HepG2 (cell line): ENCODE measurements around the gene TBC1D14. TPM values are rescaled to one million over a fixed set of nuclear protein-coding genes. Genes with fewer than 3 reads are reported as not detected.
A peak's percentile ranks its signal among the peaks of the same experiment; 100 is the strongest.

Experiments used
- EP300 ChIP-seq, 3 experiments: sonication (generic) in 1 of 3; formaldehyde crosslinking in 1 of 3; IDR thresholded peaks; 2 replicates each; pipeline versions ENCODE4 v1.5.1 to v1.6.1; 2011 to 2020; ENCODE audit warnings: low read depth in 2 of 3, low read length in 2 of 3, borderline replicate concordance in 1 of 3, improper control_type of control experiment in 1 of 3, mild to moderate bottlenecking in 1 of 3, missing genetic modification reagents in 1 of 3, moderate library complexity in 1 of 3
- IRF2 ChIP-seq: IDR thresholded peaks from 2 replicates; pipeline ENCODE4 v1.6.1; 2018; ENCODE audit warnings: missing genetic modification reagents, missing compliant biosample characterization
- KDM2A ChIP-seq: sonication (generic); formaldehyde crosslinking; IDR thresholded peaks from 2 replicates; pipeline ENCODE4 v1.4.0; 2020; ENCODE audit warnings: low read depth, missing genetic modification reagents, borderline replicate concordance
- KLF11 ChIP-seq: IDR thresholded peaks from 2 replicates; pipeline ENCODE4 v1.6.1; 2016; ENCODE audit warnings: missing compliant biosample characterization
- MED1 ChIP-seq: sonication (generic); formaldehyde crosslinking; IDR thresholded peaks from 2 replicates; pipeline ENCODE4 v1.4.0; 2020; ENCODE audit warnings: missing genetic modification reagents
- NFE2 ChIP-seq: sonication (generic); formaldehyde crosslinking; IDR thresholded peaks from 2 replicates; pipeline ENCODE4 v1.4.0; 2020; ENCODE audit warnings: missing genetic modification reagents
- PCBP1 ChIP-seq: fragments of 200-400 bp; formaldehyde crosslinking; IDR thresholded peaks from 2 replicates; pipeline ENCODE4 v1.6.1; 2017; ENCODE audit warnings: mild to moderate bottlenecking, low read depth, low read length, borderline replicate concordance
- REPIN1 ChIP-seq: sonication (generic); formaldehyde crosslinking; IDR thresholded peaks from 2 replicates; pipeline ENCODE4 v1.8.0; 2022; ENCODE audit warnings: missing genetic modification reagents, low read depth, mild to moderate bottlenecking, borderline replicate concordance
- SMC3 ChIP-seq: IDR thresholded peaks from 2 replicates; pipeline ENCODE4 v1.6.1; 2011; ENCODE audit warnings: low read length, improper control_type of control experiment
- SOX6 ChIP-seq, 2 experiments: fragments of 450-650 bp in 1 of 2; sonication (generic) in 1 of 2; formaldehyde crosslinking in 1 of 2; IDR thresholded peaks; 2 replicates each; pipeline versions ENCODE4 v1.4.0 to v1.6.1; 2017 to 2020; ENCODE audit warnings: antibody characterized with exemption in 1 of 2, mild to moderate bottlenecking in 1 of 2, missing genetic modification reagents in 1 of 2
- SUZ12 ChIP-seq: fragments of 150-350 bp; IDR thresholded peaks from 2 replicates; pipeline ENCODE4 v1.6.1; 2014; ENCODE audit warnings: low read depth, low read length
- XBP1 ChIP-seq: sonication (generic); formaldehyde crosslinking; IDR thresholded peaks from 2 replicates; pipeline ENCODE4 v1.5.0; 2020; ENCODE audit warnings: missing genetic modification reagents
- XRCC5 ChIP-seq: fragments of 200-400 bp; formaldehyde crosslinking; optimal IDR thresholded peaks from 2 replicates; pipeline ENCODE3; 2017; ENCODE audit warnings: mild to moderate bottlenecking, low read length
- ZBTB10 ChIP-seq: sonication (generic); formaldehyde crosslinking; IDR thresholded peaks from 2 replicates; pipeline ENCODE4 v1.4.0; 2020; ENCODE audit warnings: missing genetic modification reagents, borderline replicate concordance
- ZBTB2 ChIP-seq: sonication (generic); formaldehyde crosslinking; IDR thresholded peaks from 2 replicates; pipeline ENCODE4 v1.8.0; 2022; ENCODE audit warnings: low read depth, missing genetic modification reagents
- ZBTB26 ChIP-seq: IDR thresholded peaks from 2 replicates; pipeline ENCODE4 v1.6.1; 2016; ENCODE audit warnings: missing compliant biosample characterization, missing genetic modification reagents, borderline replicate concordance
- ZBTB38 ChIP-seq: sonication (generic); formaldehyde crosslinking; IDR thresholded peaks from 2 replicates; pipeline ENCODE4 v1.5.1; 2020; ENCODE audit warnings: mild to moderate bottlenecking, missing genetic modification reagents
- ZNF101 ChIP-seq: sonication (generic); formaldehyde crosslinking; IDR thresholded peaks from 2 replicates; pipeline ENCODE4 v1.4.0; 2020; ENCODE audit warnings: mild to moderate bottlenecking, low read depth, missing genetic modification reagents, borderline replicate concordance
- ZNF644 ChIP-seq: IDR thresholded peaks from 2 replicates; pipeline ENCODE4 v1.6.1; 2016; ENCODE audit warnings: low read depth
- ZSCAN22 ChIP-seq: sonication (generic); formaldehyde crosslinking; IDR thresholded peaks from 2 replicates; pipeline ENCODE4 v1.4.0; 2020; ENCODE audit warnings: mild to moderate bottlenecking, missing genetic modification reagents
- polyA plus RNA-seq, 8 experiments: library from polyadenylated mRNA; depleted of rRNA in 3 of 8; stranded (reverse) in 7 of 8; unstranded in 1 of 8; fragments of >200 nt; fragmentation: Illumina TruSeq in 4 of 8; extraction: Trizol in 4 of 8; gene quantifications; 2 replicates each; pipeline versions ENCODE4 v1.2.1 to v1.2.3, GENCODE V29; 2011 to 2016; ENCODE audit warnings: low read depth in 4 of 8, missing spikeins in 1 of 8, mixed read lengths in 1 of 8; ENCODE audit not compliant: insufficient read depth in 1 of 8
- total RNA-seq, 5 experiments: library from RNA; depleted of rRNA; stranded (reverse); fragments of >200 nt; fragmentation: Illumina TruSeq; extraction: Trizol; gene quantifications; 2 replicates each; pipeline ENCODE4 v1.2.3, GENCODE V29; 2016; ENCODE audit warnings: low read depth in 1 of 5
- TF ChIP-seq, protein P1 (sequence below): IDR thresholded peaks from 2 replicates; pipeline ENCODE4 v1.6.1; 2018; ENCODE audit warnings: missing genetic modification reagents

TBC1D14 gene
- total and polyA plus RNA-seq, 2 of the 13 experiments (the other 11 are each of a cell fraction or from before 2014, with no cell fraction given) = 29.5 to 46.5 TPM

- TF ChIP-seq ZBTB10 (CRISPR knock-in tag) = no peak
- peak; percentile 53 for TF ChIP-seq SMC3
- TF ChIP-seq SOX6 (IDR thresholded peaks at IDR 0.05) = no peak
- peak; percentile 61 for TF ChIP-seq SOX6 (CRISPR knock-in tag; IDR thresholded peaks at IDR 0.05)
- TF ChIP-seq SUZ12 = no peak
- no peak for TF ChIP-seq KLF11 (CRISPR knock-in tag)
- 0 out of 2 replicates have a peak, but pooled peaks have one; percentile 39 for TF ChIP-seq MED1 (CRISPR knock-in tag)
- TF ChIP-seq ZBTB2 = no peak
- TF ChIP-seq NFE2 = no peak
- no peak for TF ChIP-seq ZNF644 (CRISPR knock-in tag)
- TF ChIP-seq XBP1 (CRISPR knock-in tag) = no peak
- TF ChIP-seq ZNF101 (CRISPR knock-in tag) = no peak
- peak; percentile 35 for TF ChIP-seq XRCC5
- TF ChIP-seq PCBP1 = no peak
- no peak for TF ChIP-seq ZSCAN22 (CRISPR knock-in tag)
- TF ChIP-seq REPIN1 = no peak
- TF ChIP-seq IRF2 (CRISPR knock-in tag) = 0 out of 2 replicates have a peak, but pooled peaks have one; percentile 57
- TF ChIP-seq ZBTB38 = peak; percentile 95
- peak; percentile 28; the same call in 1 of the 2 replicates for TF ChIP-seq KDM2A (CRISPR knock-in tag)
- 0 out of 4 replicates have a peak, but pooled peaks of 1 of the 2 experiments have one; percentile 3 for TF ChIP-seq EP300 (IDR thresholded peaks at IDR 0.05; ENCODE audit: low read depth in 2 of 2, low read length in 2 of 2)
- 0 out of 2 replicates have a peak, but pooled peaks have one; percentile 14 for TF ChIP-seq EP300 (CRISPR knock-in tag; IDR thresholded peaks at IDR 0.05; ENCODE audit: borderline replicate concordance)
- TF ChIP-seq, protein P1, sequence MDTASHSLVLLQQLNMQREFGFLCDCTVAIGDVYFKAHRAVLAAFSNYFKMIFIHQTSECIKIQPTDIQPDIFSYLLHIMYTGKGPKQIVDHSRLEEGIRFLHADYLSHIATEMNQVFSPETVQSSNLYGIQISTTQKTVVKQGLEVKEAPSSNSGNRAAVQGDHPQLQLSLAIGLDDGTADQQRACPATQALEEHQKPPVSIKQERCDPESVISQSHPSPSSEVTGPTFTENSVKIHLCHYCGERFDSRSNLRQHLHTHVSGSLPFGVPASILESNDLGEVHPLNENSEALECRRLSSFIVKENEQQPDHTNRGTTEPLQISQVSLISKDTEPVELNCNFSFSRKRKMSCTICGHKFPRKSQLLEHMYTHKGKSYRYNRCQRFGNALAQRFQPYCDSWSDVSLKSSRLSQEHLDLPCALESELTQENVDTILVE (CRISPR knock-in tag) = peak; percentile 70; the same call in 1 of the 2 replicates
- TF ChIP-seq ZBTB26 = 0 out of 2 replicates have a peak, but pooled peaks have one; percentile 29
Observed at GRCh38 chr4:6907658-6908191, 1.9 kb upstream of the TBC1D14 start (continued).
